ENCODE measurements around the gene CNOT11. TPM values are rescaled to one million over a fixed set of nuclear protein-coding genes. Genes with fewer than 3 reads are reported as not detected.

CNOT11 gene
- total and polyA plus RNA-seq, 2 of the 8 experiments (the other 6 are each of a cell fraction or from before 2014, with no cell fraction given), result 41.5 to 54.6 TPM

- H3K56ac ChIP-seq (replicated peaks; ENCODE audit: insufficient read length, low read depth, low read length), result no peak overlapping the region
- POLR2A ChIA-PET (ENCODE audit: partially characterized antibody), result interaction anchor here (0.8 kb wide), 1 partner anchor 226 kb away, joined by 3 read pairs; no protein-coding TSS in a partner anchor
- H3K79me1 ChIP-seq (ENCODE audit: low read depth, low read length), result no peaks in the 10 kb centered on the region
- no peaks in the 10 kb centered on the region for H3K4me1 ChIP-seq (replicated peaks in 1 of 4; ENCODE audit: control insufficient read depth in 3 of 4, insufficient read depth in 4 of 4, low read length in 3 of 4)
- H4K91ac ChIP-seq (replicated peaks; ENCODE audit: insufficient read length, low read length), result no peak overlapping the region
- H3K23ac ChIP-seq (ENCODE audit: insufficient read length), result no peak overlapping the region
- no peak overlapping the region for H2BK20ac ChIP-seq (ENCODE audit: low read length)
- WGBS, 2 experiments (ENCODE audit: extremely low coverage in 1 of 2, insufficient coverage in 1 of 2, insufficient read length in 1 of 2, insufficient replicate concordance in 2 of 2, low coverage in 1 of 2, low lambda C conversion rate in 2 of 2, missing lambda C conversion rate in 1 of 2), result 83% methylated on average over 12 of the region's 12 CpGs; no CpG with 5 or more reads in 1 of the 2 experiments
- no peak overlapping the region for H3K27ac ChIP-seq (ENCODE audit: low read depth, low read length)
- no peak overlapping the region for H2BK120ac ChIP-seq (replicated peaks; ENCODE audit: low read depth, low read length)
- no peak overlapping the region for H2BK15ac ChIP-seq (ENCODE audit: low read length)
- H3K4ac ChIP-seq (replicated peaks; ENCODE audit: insufficient read length, low read depth, low read length), result no peak overlapping the region
- no peak overlapping the region for H3K18ac ChIP-seq (ENCODE audit: extremely low read depth, low read length)
- DNase-seq (ENCODE audit: low read depth in 1 of 2, low spot score in 2 of 2) (no peak), FAIRE-seq (no peak)
- no peaks in the 10 kb centered on the region for H3K79me2 ChIP-seq (ENCODE audit: control insufficient read depth in 1 of 2, insufficient read depth in 2 of 2, low read length in 2 of 2)
- no peak overlapping the region for H2AFZ ChIP-seq (ENCODE audit: low read length)
- no peak overlapping the region for H3K14ac ChIP-seq (ENCODE audit: insufficient read length)
- 0 out of 4 replicates have a peak, but pooled peaks cover 0 to 3% of the 10 kb centered on the region in 2 experiments for H3K9me3 ChIP-seq (ENCODE audit: insufficient read depth in 2 of 2, low read depth in 1 of 2, low read length in 1 of 2)
- H3K9ac ChIP-seq (replicated peaks in 1 of 4; ENCODE audit: extremely low read depth in 1 of 4, low read depth in 3 of 4, low read length in 3 of 4), result no peak overlapping the region
- no peak overlapping the region for H4K8ac ChIP-seq (ENCODE audit: extremely low read depth, insufficient read depth, low read length)
- no peak overlapping the region for H2BK12ac ChIP-seq (ENCODE audit: low read depth, low read length)
- H4K5ac ChIP-seq (ENCODE audit: insufficient read length, low read depth, low read length), result no peak overlapping the region
- no peak overlapping the region for H3K4me3 ChIP-seq (ENCODE audit: extremely low read depth in 1 of 4, insufficient read depth in 2 of 4, low read depth in 3 of 4, low read length in 4 of 4)
- H3K23me2 ChIP-seq (ENCODE audit: low read depth, low read length), result no peaks in the 10 kb centered on the region
- H2BK5ac ChIP-seq (ENCODE audit: low read depth, low read length), result no peak overlapping the region
- H3K4me2 ChIP-seq (ENCODE audit: insufficient read depth in 1 of 2, low read depth in 2 of 2, low read length in 2 of 2), result no peak overlapping the region
- H2AK5ac ChIP-seq (ENCODE audit: low read depth, low read length), result no peak overlapping the region
- CTCF ChIA-PET (ENCODE audit: partially characterized antibody), result interaction anchor here (1.3 kb wide), 1 partner anchor 46 kb away, joined by 3 read pairs; no protein-coding TSS in a partner anchor
- H3K27me3 ChIP-seq (replicated peaks in 1 of 4; ENCODE audit: control insufficient read depth in 3 of 4, extremely low read depth in 1 of 4, insufficient read depth in 3 of 4, low read length in 3 of 4), result no peaks in the 10 kb centered on the region
- no peaks in the 10 kb centered on the region for H4K20me1 ChIP-seq (replicated peaks in 1 of 2; ENCODE audit: control insufficient read depth in 1 of 2, insufficient read depth in 2 of 2, low read length in 2 of 2)
- no peaks in the 10 kb centered on the region for H3K36me3 ChIP-seq (ENCODE audit: control insufficient read depth in 2 of 4, insufficient read depth in 4 of 4, low read length in 3 of 4)
- no peak for TF ChIP-seq RNF2 (IDR thresholded peaks at IDR 0.05; ENCODE audit: borderline replicate concordance, low read depth, low read length, missing control alignments, poor library complexity, severe bottlenecking)
- no peak for TF ChIP-seq USF2 (IDR thresholded peaks at IDR 0.05; ENCODE audit: low read length)
- no peak for TF ChIP-seq SIRT6 (IDR thresholded peaks at IDR 0.05; ENCODE audit: low read length)
- no peak for TF ChIP-seq JUN (IDR thresholded peaks at IDR 0.05; ENCODE audit: low read depth, low read length)
- TF ChIP-seq EGR1 (IDR thresholded peaks at IDR 0.05; ENCODE audit: borderline replicate concordance, low read depth, low read length), result no peak
- no peak for TF ChIP-seq SAP30 (IDR thresholded peaks at IDR 0.05; ENCODE audit: insufficient read depth, insufficient replicate concordance, low read length)
- no peak for TF ChIP-seq TEAD4 (IDR thresholded peaks at IDR 0.05; ENCODE audit: low read depth, low read length)
- no peak for TF ChIP-seq CBX5 (IDR thresholded peaks at IDR 0.05; ENCODE audit: low read depth, low read length)
- no peak for TF ChIP-seq KDM1A (IDR thresholded peaks at IDR 0.05; ENCODE audit: borderline replicate concordance, low read length)
- no peak for TF ChIP-seq POLR2AphosphoS5 (IDR thresholded peaks at IDR 0.05; ENCODE audit: low read depth, low read length)
- TF ChIP-seq FOSL1 (IDR thresholded peaks at IDR 0.05; ENCODE audit: insufficient read depth, low read depth, low read length), result no peak
These were observed 18.3 kb upstream of the CNOT11 start for GRCh38 chr2:101234169-101234938.
